Naive thymus-derived CD4-positive, alpha-beta T cell (primary cell): Measurements from ENCODE around the gene GRPEL1. TPM values are rescaled to one million over a fixed set of nuclear protein-coding genes. Genes with fewer than 3 reads are reported as not detected.

ENCODE experiments used
- ATAC-seq: fragments of 150-1000 bp; cut with Tn5 transposase; 2 replicates; pipeline ENCODE4 v1.10.0; 2021; ENCODE audit warnings: mild to moderate bottlenecking, moderate library complexity
- CTCF ChIA-PET: fragments of 350-600 bp; sonication (Branson Sonifier 250); formaldehyde crosslinking; loops from one replicate; lab custom pipeline; 2021; ENCODE audit warnings: antibody characterized with exemption; lab: Charles Lee
- POLR2A ChIA-PET: fragments of 350-600 bp; sonication (Branson Sonifier 250); formaldehyde crosslinking; loops from one replicate; lab custom pipeline; 2021; ENCODE audit warnings: antibody characterized with exemption, inconsistent platforms; lab: Charles Lee
- DNase-seq, 9 donors: peaks; one replicate each; pipeline versions ENCODE4 v3.0.0 to v3.0.0-alpha.2; 2020 to 2022; ENCODE audit warnings: mixed read lengths in 1 of 9
- H3K27ac ChIP-seq: one replicate; pipeline ENCODE4 v1.7.0; 2013; ENCODE audit warnings: mild to moderate bottlenecking, low read depth, low read length, moderate library complexity
- H3K27me3 ChIP-seq, 2 donors: one replicate each; pipeline ENCODE4 v1.7.0; 2013; ENCODE audit warnings: low read length in 2 of 2, mild to moderate bottlenecking in 2 of 2, moderate library complexity in 2 of 2; ENCODE audit not compliant: control insufficient read depth in 2 of 2, insufficient read depth in 2 of 2
- H3K36me3 ChIP-seq, 3 experiments: 1 replicate in 2 of 3; 2 replicates in 1 of 3; pipeline ENCODE4 v1.7.0; 2013; ENCODE audit warnings: low read length in 3 of 3, mild to moderate bottlenecking in 3 of 3, moderate library complexity in 1 of 3; ENCODE audit not compliant: insufficient read depth in 3 of 3, control insufficient read depth in 2 of 3
- H3K4me1 ChIP-seq, 2 donors: one replicate each; pipeline ENCODE4 v1.7.0; 2013; ENCODE audit warnings: low read length in 2 of 2, mild to moderate bottlenecking in 2 of 2, moderate library complexity in 1 of 2; ENCODE audit not compliant: control insufficient read depth in 2 of 2, insufficient read depth in 2 of 2
- H3K4me3 ChIP-seq: 2 replicates; pipeline ENCODE4 v1.7.0; 2013; ENCODE audit warnings: mild to moderate bottlenecking, low read length
- H3K9me3 ChIP-seq, 3 experiments: 1 replicate in 2 of 3; 2 replicates in 1 of 3; pipeline ENCODE4 v1.7.0; 2013; ENCODE audit warnings: low read length in 3 of 3; ENCODE audit not compliant: control insufficient read depth in 2 of 3
- H3K27ac Mint-ChIP-seq, 9 donors: one replicate each; pipeline ENCODE4 v1.8.0; 2020 to 2022; ENCODE audit warnings: mixed read lengths in 9 of 9, mild to moderate bottlenecking in 8 of 9, moderate library complexity in 5 of 9, inconsistent platforms in 2 of 9
- H3K27me3 Mint-ChIP-seq, 5 donors: one replicate each; pipeline ENCODE4 v1.8.0; 2021 to 2022; ENCODE audit warnings: mixed read lengths in 5 of 5, mild to moderate bottlenecking in 1 of 5
- H3K36me3 Mint-ChIP-seq, 5 donors: one replicate each; pipeline ENCODE4 v1.8.0; 2020 to 2022; ENCODE audit warnings: mixed read lengths in 5 of 5, mild to moderate bottlenecking in 3 of 5, inconsistent platforms in 1 of 5
- H3K4me1 Mint-ChIP-seq, 7 donors: one replicate each; pipeline ENCODE4 v1.8.0; 2020 to 2022; ENCODE audit warnings: mixed read lengths in 7 of 7, mild to moderate bottlenecking in 3 of 7, inconsistent platforms in 1 of 7
- H3K4me3 Mint-ChIP-seq, 10 donors: one replicate each; pipeline ENCODE4 v1.8.0; 2020 to 2022; ENCODE audit warnings: mild to moderate bottlenecking in 10 of 10, mixed read lengths in 10 of 10, moderate library complexity in 6 of 10, inconsistent platforms in 2 of 10
- H3K9me3 Mint-ChIP-seq, 11 donors: one replicate each; pipeline ENCODE4 v1.8.0; 2020 to 2022; ENCODE audit warnings: mixed read lengths in 11 of 11, mild to moderate bottlenecking in 4 of 11, inconsistent platforms in 1 of 11, moderate library complexity in 1 of 11
- intact Hi-C, 2 donors: fragments of 100-400 bp; cut with micrococcal nuclease; formaldehyde crosslinking; loops; one replicate each; pipeline ENCODE4 v1.15.1; 2023
- polyA plus RNA-seq, 2 donors: library from polyadenylated mRNA; unstranded; fragments of 300-500 nt; fragmentation: Illumina TruSeq; gene quantifications; one replicate each; pipeline ENCODE4 v1.2.3, GENCODE V29; 2021
- total RNA-seq, 6 experiments: library from RNA in 5 of 6; stranded (reverse) in 5 of 6; gene quantifications; 1 replicate in 5 of 6; 2 replicates in 1 of 6; pipeline ENCODE4 v1.2.3 and lab custom pipeline; 2021 to 2026

The GRPEL1 gene
- total and polyA plus RNA-seq, 7 experiments from 2014 or later = 34.5 to 53.3 (median 45.0) TPM

- ATAC-seq (no peak), DNase-seq (no peak)
- Mint-ChIP-seq H3K27me3 (peaks cover 0 to 4% (median 0%) of the 10 kb centered on the region in 5 donors), H3K4me1 (peaks cover 34 to 75% (median 52%) of the 10 kb centered on the region in 7 donors), H3K4me3 (peak overlapping the region; percentile 74 to 98 (median 91)), H3K27ac (peak overlapping the region in 8 of 9 donors; percentile 54 to 92 (median 80)), H3K36me3 (peaks cover 0 to 23% (median 18%) of the 10 kb centered on the region in 5 donors), H3K9me3 (no peaks in the 10 kb centered on the region)
- peaks cover 27% of the 10 kb centered on the region in 2 donors for H3K4me1 ChIP-seq
- ChIA-PET CTCF (interaction anchor here (6.3 kb wide), 1 partner anchor 23 kb away, joined by 73 read pairs; the partner anchor contains the start of gene TADA2B), POLR2A (interaction anchor here (1.1 to 10.5 kb wide), 10 partner anchors 8 to 425 kb away, joined by 3 to 173 read pairs (median 10); partner anchors contain the start of genes MRFAP1, TADA2B and TBC1D14)
- no peak overlapping the region for H3K4me3 ChIP-seq
- H3K27ac ChIP-seq = peak overlapping the region; percentile 88
- no peaks in the 10 kb centered on the region for H3K9me3 ChIP-seq
- no peaks in the 10 kb centered on the region for H3K27me3 ChIP-seq
- intact Hi-C loops = no loop called here
- peaks cover 13 to 42% (median 14%) of the 10 kb centered on the region in 3 experiments for H3K36me3 ChIP-seq
These were observed 1.9 kb downstream of the GRPEL1 start for GRCh38 chr4:7066006-7066405.

GRCh38 chr4:7063362-7063761 is 4.5 kb downstream of the GRPEL1 start:
- POLR2A ChIA-PET = interaction anchor here (1.1 kb wide), 1 partner anchor 22 kb away, joined by 4 read pairs; no protein-coding TSS in a partner anchor
- ATAC-seq (no peak), DNase-seq (no peak)
- intact Hi-C loops = no loop called here
- Mint-ChIP-seq H3K27me3 (no peaks in the 10 kb centered on the region), H3K9me3 (no peaks in the 10 kb centered on the region), H3K4me1 (peaks cover 18 to 54% (median 35%) of the 10 kb centered on the region in 7 donors), H3K27ac (peak overlapping the region in 6 of 9 donors; percentile 13 to 75 (median 49)), H3K36me3 (peaks cover 0 to 26% (median 18%) of the 10 kb centered on the region in 5 donors), H3K4me3 (no peak overlapping the region)
- no peaks in the 10 kb centered on the region for H3K9me3 ChIP-seq
- no peak overlapping the region for H3K27ac ChIP-seq
- no peak overlapping the region for H3K4me3 ChIP-seq
- H3K4me1 ChIP-seq = peaks cover 16 to 17% of the 10 kb centered on the region in 2 donors
- CTCF ChIA-PET = interaction anchor here (0.7 kb wide), 1 partner anchor 8 kb away, joined by 3 read pairs; no protein-coding TSS in a partner anchor
- H3K27me3 ChIP-seq = no peaks in the 10 kb centered on the region
- H3K36me3 ChIP-seq = peaks cover 17 to 65% (median 19%) of the 10 kb centered on the region in 3 experiments

GRCh38 chr4:7062816-7063215 is 5.0 kb downstream of the GRPEL1 start:
- no peak overlapping the region for H3K27ac ChIP-seq
- peaks cover 0 to 24% (median 18%) of the 10 kb centered on the region in 5 donors for H3K36me3 Mint-ChIP-seq
- H3K4me3 ChIP-seq = no peak overlapping the region
- no peak overlapping the region for H3K4me3 Mint-ChIP-seq
- H3K27me3 Mint-ChIP-seq = no peaks in the 10 kb centered on the region
- H3K4me1 ChIP-seq = peaks cover 16 to 17% of the 10 kb centered on the region in 2 donors
- ChIA-PET CTCF (interaction anchor here (0.7 kb wide), 1 partner anchor 8 kb away, joined by 3 read pairs; no protein-coding TSS in a partner anchor), POLR2A (interaction anchor here (1.1 kb wide), 1 partner anchor 21 kb away, joined by 4 read pairs; no protein-coding TSS in a partner anchor)
- H3K9me3 ChIP-seq = no peaks in the 10 kb centered on the region
- ATAC-seq = no peak
- H3K36me3 ChIP-seq = peaks cover 17 to 64% (median 19%) of the 10 kb centered on the region in 3 experiments
- DNase-seq = no peak
- H3K27me3 ChIP-seq = no peaks in the 10 kb centered on the region
- intact Hi-C loops = no loop called here
- H3K9me3 Mint-ChIP-seq = no peaks in the 10 kb centered on the region
- H3K4me1 Mint-ChIP-seq = peaks cover 16 to 48% (median 31%) of the 10 kb centered on the region in 7 donors
- peak overlapping the region in 1 of 9 donors; percentile 66 for H3K27ac Mint-ChIP-seq

GRCh38 chr4:7061815-7062214 is 6.0 kb downstream of the GRPEL1 start:
- H3K36me3 ChIP-seq = peaks cover 17 to 62% (median 19%) of the 10 kb centered on the region in 3 experiments
- peaks cover 10 to 14% of the 10 kb centered on the region in 2 donors for H3K4me1 ChIP-seq
- CTCF ChIA-PET = interaction anchor here (1.0 kb wide), 1 partner anchor 10 kb away, joined by 3 read pairs; no protein-coding TSS in a partner anchor

GRCh38 chr4:7060346-7061150 is 7.3 kb downstream of the GRPEL1 start:
- intact Hi-C loops = no loop called here
- Histone ChIP-seq H3K27ac (no peak overlapping the region), H3K9me3 (no peaks in the 10 kb centered on the region), H3K36me3 (peaks cover 17 to 74% (median 19%) of the 10 kb centered on the region in 3 experiments), H3K4me1 (peaks cover 0 to 4% of the 10 kb centered on the region in 2 donors), H3K27me3 (no peaks in the 10 kb centered on the region), H3K4me3 (no peak overlapping the region)
- DNase-seq (no peak), ATAC-seq (no peak)
- CTCF ChIA-PET = no interaction called here
- POLR2A ChIA-PET = interaction anchor here (1.2 to 4.3 kb wide), 3 partner anchors 7 to 420 kb away, joined by 4 to 28 read pairs (median 5); partner anchors contain the start of genes GRPEL1, MRFAP1 and TADA2B
- Mint-ChIP-seq H3K4me3 (no peak overlapping the region), H3K27ac (peak overlapping the region in 4 of 9 donors; percentile 10 to 79 (median 50)), H3K36me3 (peaks cover 0 to 34% (median 21%) of the 10 kb centered on the region in 5 donors), H3K4me1 (peaks cover 7 to 29% (median 18%) of the 10 kb centered on the region in 7 donors), H3K9me3 (no peaks in the 10 kb centered on the region), H3K27me3 (no peaks in the 10 kb centered on the region)

More at GRCh38 chr4:7061815-7062214, 6.0 kb downstream of the GRPEL1 start:
- H3K4me3 Mint-ChIP-seq = no peak overlapping the region
- no peak for DNase-seq
- Histone ChIP-seq H3K27ac (no peak overlapping the region), H3K27me3 (no peaks in the 10 kb centered on the region), H3K4me3 (no peak overlapping the region), H3K9me3 (no peaks in the 10 kb centered on the region)
- H3K4me1 Mint-ChIP-seq = peaks cover 9 to 40% (median 26%) of the 10 kb centered on the region in 7 donors
- H3K27me3 Mint-ChIP-seq = no peaks in the 10 kb centered on the region
- POLR2A ChIA-PET = interaction anchor here (0.7 to 2.0 kb wide), 4 partner anchors 12 to 153 kb away, joined by 3 to 5 read pairs (median 4); partner anchors contain the start of gene TADA2B
- no peaks in the 10 kb centered on the region for H3K9me3 Mint-ChIP-seq
- ATAC-seq = no peak
- H3K36me3 Mint-ChIP-seq = peaks cover 0 to 28% (median 18%) of the 10 kb centered on the region in 5 donors
- H3K27ac Mint-ChIP-seq = no peak overlapping the region
- intact Hi-C loops = no loop called here

GRCh38 chr4:7059662-7060061 is 8.2 kb downstream of the GRPEL1 start:
- Mint-ChIP-seq H3K27ac (no peak overlapping the region), H3K27me3 (no peaks in the 10 kb centered on the region), H3K4me1 (peaks cover 2 to 23% (median 11%) of the 10 kb centered on the region in 7 donors), H3K9me3 (no peaks in the 10 kb centered on the region), H3K36me3 (peaks cover 0 to 40% (median 16%) of the 10 kb centered on the region in 5 donors), H3K4me3 (no peak overlapping the region)
- DNase-seq = no peak
- H3K36me3 ChIP-seq = peaks cover 19 to 79% (median 24%) of the 10 kb centered on the region in 3 experiments
- H3K4me3 ChIP-seq = no peak overlapping the region
- ChIA-PET CTCF (no interaction called here), POLR2A (interaction anchor here (4.3 kb wide), 1 partner anchor 8 kb away, joined by 28 read pairs; the partner anchor contains the start of gene GRPEL1)
- no peaks in the 10 kb centered on the region for H3K27me3 ChIP-seq
- no peaks in the 10 kb centered on the region for H3K9me3 ChIP-seq
- ATAC-seq = peak; percentile 46
- no peaks in the 10 kb centered on the region for H3K4me1 ChIP-seq
- intact Hi-C loops = no loop called here
- H3K27ac ChIP-seq = no peak overlapping the region
